SH-SY5Y (cell line): Measurements from ENCODE around the gene HOXB5.

Experiments
- GATA2 ChIP-seq: IDR thresholded peaks from 2 replicates; pipeline ENCODE4 v1.6.1; 2011; ENCODE audit warnings: mild to moderate bottlenecking, low read depth, low read length
- GATA3 ChIP-seq: IDR thresholded peaks from 2 replicates; pipeline ENCODE4 v1.6.1; 2011; ENCODE audit warnings: low read depth, mild to moderate bottlenecking, low read length, moderate library complexity

DNA sequence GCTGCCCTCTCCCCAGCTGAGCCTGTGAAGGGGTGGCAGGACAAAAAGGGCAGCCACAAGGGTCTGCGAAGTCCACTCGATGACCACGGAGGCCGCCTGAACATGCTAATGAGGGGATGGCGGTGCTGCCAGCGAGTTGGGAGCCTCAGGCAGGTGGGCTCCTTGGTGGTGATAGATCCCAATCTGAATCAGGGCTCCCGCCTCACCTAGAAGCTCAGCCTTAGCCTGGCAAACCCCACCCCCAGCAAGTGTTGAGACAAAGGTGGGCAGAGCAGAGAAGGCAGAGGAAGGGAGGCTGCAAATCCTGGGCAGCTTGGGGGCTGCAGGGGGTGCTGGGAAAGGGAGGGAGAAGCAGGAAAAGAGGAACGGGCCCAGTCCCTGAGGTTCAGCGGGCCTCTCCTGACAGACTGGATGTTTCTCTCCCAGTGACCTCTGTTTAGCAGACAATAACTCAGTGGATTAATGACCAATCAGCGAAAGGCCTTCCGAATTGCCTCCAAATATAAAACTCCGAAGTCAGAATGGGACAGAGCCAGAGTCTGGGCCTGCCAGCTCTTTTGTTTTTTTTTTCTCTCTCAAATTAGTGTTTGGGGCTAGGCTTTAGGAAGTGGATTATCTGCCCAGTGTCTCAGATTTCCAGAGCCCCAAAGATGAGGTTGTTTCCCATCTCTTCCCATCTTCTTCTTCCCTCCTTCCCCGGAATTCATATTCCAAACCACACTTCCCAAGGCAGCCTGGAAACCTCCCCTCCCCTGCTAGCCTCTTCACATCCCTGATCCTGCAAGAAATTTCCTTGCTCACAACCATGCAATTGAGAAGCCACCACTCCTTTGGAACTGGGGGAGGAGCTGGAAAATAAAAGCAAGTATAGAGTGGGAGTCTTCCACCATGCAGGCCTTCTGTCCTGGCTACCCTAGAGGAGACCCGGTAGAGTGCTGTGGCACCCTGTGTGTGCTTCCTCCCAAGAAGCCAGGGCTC lies 33.5 kb downstream of the HOXB5 start:
- TF ChIP-seq GATA2 (no peak), GATA3 (no peak)
